GM12864 (cell line): ENCODE measurements around the gene RAB32.

Experiments
- DNase-seq: peaks from one replicate; pipeline ENCODE4 v3.0.0-alpha.2; 2011; ENCODE audit warnings: low read depth
- H3K4me3 ChIP-seq: 2 replicates; pipeline ENCODE4 v1.5.1; 2011; ENCODE audit warnings: mild to moderate bottlenecking, low read depth, low read length, control low read depth
- TF ChIP-seq, protein P1 (sequence below): IDR thresholded peaks from 2 replicates; pipeline ENCODE4 v1.5.1; 2011; ENCODE audit warnings: low read depth, mild to moderate bottlenecking, moderate library complexity, low read length, control low read depth, inconsistent platforms; ENCODE audit errors: missing control alignments

Gene RAB32

DNA sequence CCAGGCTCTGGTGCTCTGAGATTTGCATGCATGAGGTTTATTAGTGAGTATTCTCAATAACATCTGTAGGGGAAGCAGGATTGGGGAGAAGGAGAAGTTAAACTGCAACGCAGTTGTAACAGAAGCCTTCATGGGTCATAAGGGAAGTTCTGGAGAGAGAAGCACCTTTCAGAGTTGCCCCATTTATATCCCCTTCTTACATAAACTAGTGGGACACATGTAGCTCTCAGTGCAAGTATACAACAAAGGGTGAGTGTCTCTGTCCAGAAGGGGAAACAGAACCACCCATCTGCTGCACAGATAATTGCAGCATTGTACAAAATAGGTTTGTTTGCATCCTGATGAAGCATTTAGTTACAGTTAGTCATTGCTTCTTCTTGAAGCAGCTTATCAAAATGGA is 50.9 kb downstream of the RAB32 start:
- no peak overlapping the region for H3K4me3 ChIP-seq
- TF ChIP-seq, protein P1, sequence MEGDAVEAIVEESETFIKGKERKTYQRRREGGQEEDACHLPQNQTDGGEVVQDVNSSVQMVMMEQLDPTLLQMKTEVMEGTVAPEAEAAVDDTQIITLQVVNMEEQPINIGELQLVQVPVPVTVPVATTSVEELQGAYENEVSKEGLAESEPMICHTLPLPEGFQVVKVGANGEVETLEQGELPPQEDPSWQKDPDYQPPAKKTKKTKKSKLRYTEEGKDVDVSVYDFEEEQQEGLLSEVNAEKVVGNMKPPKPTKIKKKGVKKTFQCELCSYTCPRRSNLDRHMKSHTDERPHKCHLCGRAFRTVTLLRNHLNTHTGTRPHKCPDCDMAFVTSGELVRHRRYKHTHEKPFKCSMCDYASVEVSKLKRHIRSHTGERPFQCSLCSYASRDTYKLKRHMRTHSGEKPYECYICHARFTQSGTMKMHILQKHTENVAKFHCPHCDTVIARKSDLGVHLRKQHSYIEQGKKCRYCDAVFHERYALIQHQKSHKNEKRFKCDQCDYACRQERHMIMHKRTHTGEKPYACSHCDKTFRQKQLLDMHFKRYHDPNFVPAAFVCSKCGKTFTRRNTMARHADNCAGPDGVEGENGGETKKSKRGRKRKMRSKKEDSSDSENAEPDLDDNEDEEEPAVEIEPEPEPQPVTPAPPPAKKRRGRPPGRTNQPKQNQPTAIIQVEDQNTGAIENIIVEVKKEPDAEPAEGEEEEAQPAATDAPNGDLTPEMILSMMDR: no peak
- DNase-seq: no peak

DNA sequence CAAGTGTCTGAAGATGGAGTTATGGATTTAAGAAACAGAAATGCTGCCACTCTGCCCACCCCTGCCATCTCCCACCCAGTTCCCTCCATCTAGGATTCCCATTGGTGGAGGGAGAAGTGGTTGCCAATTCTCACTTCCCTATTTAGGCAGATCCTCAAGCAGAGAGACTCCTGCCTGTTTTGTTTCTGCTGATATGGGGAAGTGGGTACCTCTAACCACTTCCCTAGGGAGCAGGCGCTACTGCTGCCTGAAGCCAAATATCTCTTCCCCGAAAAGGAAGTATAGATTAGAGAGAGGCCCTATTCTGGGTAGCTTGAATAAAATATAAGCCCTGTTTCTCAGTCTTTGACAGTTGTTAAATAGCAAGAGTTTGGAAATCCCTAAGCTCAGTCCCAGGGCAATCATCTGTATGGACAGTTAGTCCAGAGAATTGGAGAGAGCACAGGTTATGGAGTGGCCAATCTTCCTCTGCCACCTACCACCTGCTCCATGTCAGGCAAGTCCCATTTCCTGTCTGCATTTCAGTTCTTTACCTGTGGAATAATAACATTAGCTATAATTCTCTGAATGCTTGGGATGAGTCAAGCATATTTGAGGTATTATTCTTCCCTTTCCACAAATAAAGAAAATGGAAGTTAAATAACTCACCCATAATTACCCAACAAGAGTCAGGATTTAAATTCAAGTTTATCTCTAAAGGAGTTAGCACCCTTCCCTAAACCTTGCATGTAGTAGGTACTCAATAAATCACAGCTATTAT is 52.5 kb downstream of the RAB32 start:
- no peak overlapping the region for H3K4me3 ChIP-seq
- TF ChIP-seq, protein P1: no peak
- no peak for DNase-seq

DNA sequence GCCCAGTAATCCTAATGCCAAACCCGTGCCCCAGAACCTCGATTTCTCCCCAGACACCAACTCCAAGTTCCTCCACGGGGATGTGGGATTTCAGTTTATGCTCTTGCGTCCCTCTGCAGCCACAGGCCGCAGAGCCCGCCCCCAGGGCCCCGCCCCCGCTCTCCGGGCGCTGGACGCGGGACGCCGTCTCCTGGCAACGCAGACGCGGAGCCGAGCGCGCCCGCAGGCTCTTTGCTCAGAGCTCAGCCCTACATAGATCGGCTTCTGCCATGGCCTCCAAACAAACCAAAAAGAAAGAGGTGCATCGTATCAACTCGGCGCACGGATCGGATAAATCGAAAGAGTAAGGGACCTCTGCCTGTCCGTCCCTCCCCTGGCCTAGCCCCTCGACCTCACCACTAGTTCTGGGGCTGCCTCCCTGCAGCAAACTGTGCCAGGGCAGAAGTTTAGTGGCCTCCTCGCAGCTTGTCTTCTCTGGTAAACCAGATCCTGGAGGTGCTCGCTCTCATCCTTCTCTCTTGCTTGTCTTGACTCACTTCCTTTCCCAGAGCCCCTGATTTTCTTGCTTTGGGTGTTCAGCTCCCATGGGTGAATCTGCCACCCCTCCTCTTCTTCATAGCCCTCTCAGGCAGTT is 55.3 kb downstream of the RAB32 start, which contains the start of gene ADGB:
Gene ADGB, plus strand, starts transcription at position 201 of the 634 bp plus-strand sequence. Its CDS starts 69 bp downstream, at position 270.
- H3K4me3 ChIP-seq: no peak within 1 kb of the TSS
- DNase-seq: no peak
- TF ChIP-seq, protein P1: no peak

GRCh38 chr6:146601352-146601751 is 57.7 kb downstream of the RAB32 start:
- TF ChIP-seq, protein P1: no peak
- no peak for DNase-seq
- no peak overlapping the region for H3K4me3 ChIP-seq

DNA sequence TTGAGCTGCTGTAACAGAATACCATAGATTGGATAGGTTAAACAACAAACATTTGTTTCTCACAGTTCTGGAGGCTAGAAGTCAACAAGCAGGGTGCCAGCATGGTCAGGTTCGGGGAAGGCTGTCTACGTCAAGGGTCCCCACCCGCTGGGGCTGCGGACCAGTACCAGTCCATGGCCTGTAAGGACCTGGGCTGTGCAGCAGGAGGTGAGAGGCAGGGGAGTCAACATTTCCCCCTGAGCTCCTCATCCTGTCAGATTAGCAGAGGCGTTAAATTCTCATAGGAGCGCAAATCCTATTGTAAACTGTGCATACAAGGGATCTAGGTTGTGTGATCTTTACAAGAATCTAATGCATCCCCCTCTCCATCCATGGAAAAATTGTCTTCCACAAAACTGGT is 58.9 kb downstream of the RAB32 start:
- no peak for DNase-seq
- no peak overlapping the region for H3K4me3 ChIP-seq
- TF ChIP-seq, protein P1: no peak
